ENCODE results near the gene FAM185A.

DNA sequence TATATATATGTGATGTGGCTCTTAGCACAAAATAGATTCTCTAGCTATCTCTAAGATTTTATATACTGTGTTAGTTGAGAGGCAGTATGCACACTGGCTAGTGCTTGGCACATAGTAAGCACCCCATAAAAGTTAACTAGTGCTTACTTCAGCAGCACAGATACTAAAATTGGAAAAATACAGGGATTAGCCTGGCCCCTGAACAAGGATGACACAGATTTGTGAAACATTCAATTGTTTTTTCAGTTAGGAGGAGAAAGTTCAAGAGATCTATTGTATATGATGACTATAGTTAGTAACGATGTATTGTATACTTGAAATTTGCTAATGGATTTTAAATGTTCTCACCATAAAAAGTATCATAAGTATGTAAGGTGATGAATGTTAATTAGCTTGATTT lies 85.7 kb downstream of the FAM185A start:
- no peak for TF ChIP-seq CTCF (IDR thresholded peaks at IDR 0.05)
- TF ChIP-seq SIN3A (IDR thresholded peaks at IDR 0.05; ENCODE audit: borderline replicate concordance, insufficient read depth, low read depth, low read length) = no peak
- TF ChIP-seq POLR2AphosphoS5 (IDR thresholded peaks at IDR 0.05; ENCODE audit: low read depth, low read length) = no peak
- TF ChIP-seq TCF7L2 (IDR thresholded peaks at IDR 0.05; ENCODE audit: low read depth, low read length) = no peak

All from Panc1 (cell line).